Prostate gland (tissue), 2 donors: Measurements from ENCODE around the gene PHF12. TPM values are rescaled to one million over a fixed set of nuclear protein-coding genes. Genes with fewer than 3 reads are reported as not detected.

ENCODE experiments used
- DNase-seq: peaks from one replicate; pipeline ENCODE4 v3.0.0-alpha.2; 2019; ENCODE audit warnings: low spot score
- H3K27ac ChIP-seq, 2 donors: fragments of 200-600 bp; sonication (generic); 2 replicates each; pipeline ENCODE4 v1.5.1; 2017 to 2019
- H3K27me3 ChIP-seq: fragments of 200-600 bp; sonication (generic); replicated peaks from 2 replicates; pipeline ENCODE4 v1.5.1; 2019; ENCODE audit not compliant: insufficient read depth
- H3K36me3 ChIP-seq, 2 donors: fragments of 200-600 bp; sonication (generic); 1 replicate in 1 of 2; 2 replicates in 1 of 2; pipeline versions ENCODE4 v1.5.1 to v1.8.1; 2017 to 2019
- H3K4me1 ChIP-seq: fragments of 200-600 bp; sonication (generic); replicated peaks from 2 replicates; pipeline ENCODE4 v1.5.1; 2019
- H3K4me3 ChIP-seq, 2 donors: fragments of 200-600 bp; sonication (generic); 2 replicates each; pipeline ENCODE4 v1.5.1; 2017 to 2019
- H3K9me3 ChIP-seq: fragments of 200-600 bp; sonication (generic); 2 replicates; pipeline ENCODE4 v1.5.1; 2017
- CTCF ChIP-seq, 4 experiments: fragments of 200-600 bp in 2 of 4; fragments of 450-650 bp in 2 of 4; sonication (generic) in 2 of 4; IDR thresholded peaks; 1 replicate in 3 of 4; 2 replicates in 1 of 4; pipeline ENCODE4 v1.5.1; 2016 to 2019; ENCODE audit warnings: antibody characterized with exemption in 4 of 4, mild to moderate bottlenecking in 2 of 4, moderate library complexity in 2 of 4
- POLR2A ChIP-seq: fragments of 450-650 bp; IDR thresholded peaks from one replicate; pipeline ENCODE4 v1.6.1; 2016; ENCODE audit warnings: antibody characterized with exemption, mild to moderate bottlenecking
- POLR2AphosphoS5 ChIP-seq: sonication (generic); formaldehyde crosslinking; IDR thresholded peaks from one replicate; pipeline ENCODE4 v1.6.1; 2017; ENCODE audit warnings: antibody characterized with exemption
- WGBS: methylation state at CpG from one replicate; pipeline ENCODE4 v1.1.5; 2018; 5-methylcytosine and 5-hydroxymethylcytosine counted together
- intact Hi-C: fragments of 100-400 bp; cut with DNase I; formaldehyde crosslinking; loops from one replicate; pipeline ENCODE4 v1.14.2; 2022
- total RNA-seq, 2 donors: library from RNA; depleted of rRNA; stranded (reverse); fragments of >200 nt; gene quantifications; one replicate each; pipeline ENCODE4 v1.1.0, GENCODE V29; 2016

PHF12 gene
- total RNA-seq, 2 donors from 2014 or later: 74.9 to 112 TPM

GRCh38 chr17:28969706-28970393 is 18.5 kb upstream of the PHF12 start:
- 68% methylated on average over 12 of the region's 12 CpGs for WGBS
- intact Hi-C loops: no loop called here

GRCh38 chr17:28968914-28969295 is 17.6 kb upstream of the PHF12 start:
- H3K36me3 ChIP-seq: no peaks in the 10 kb centered on the region
- no peak overlapping the region for H3K27ac ChIP-seq
- H3K9me3 ChIP-seq: no peaks in the 10 kb centered on the region
- H3K4me3 ChIP-seq: no peak overlapping the region
- no peaks in the 10 kb centered on the region for H3K4me1 ChIP-seq
- no peak for DNase-seq
- WGBS: 63% methylated on average over 2 of the region's 2 CpGs
- TF ChIP-seq POLR2A (no peak), CTCF (IDR thresholded peaks at IDR 0.05) (no peak), POLR2AphosphoS5 (no peak)
- H3K27me3 ChIP-seq: no peaks in the 10 kb centered on the region
- intact Hi-C loops: no loop called here

More at GRCh38 chr17:28969706-28970393, 18.5 kb upstream of the PHF12 start:
- Histone ChIP-seq H3K9me3 (no peaks in the 10 kb centered on the region), H3K27ac (no peak overlapping the region), H3K4me1 (no peaks in the 10 kb centered on the region), H3K4me3 (no peak overlapping the region), H3K36me3 (no peaks in the 10 kb centered on the region), H3K27me3 (no peaks in the 10 kb centered on the region)
- no peak for DNase-seq
- no peak for TF ChIP-seq CTCF (IDR thresholded peaks at IDR 0.05)

- Histone ChIP-seq H3K36me3 (no peaks in the 10 kb centered on the region), H3K4me1 (no peaks in the 10 kb centered on the region), H3K27me3 (no peaks in the 10 kb centered on the region), H3K27ac (no peak overlapping the region), H3K9me3 (no peaks in the 10 kb centered on the region), H3K4me3 (no peak overlapping the region)
- no peak for DNase-seq
- 43% methylated on average over 10 of the region's 10 CpGs for WGBS
- no peak for TF ChIP-seq POLR2A
- TF ChIP-seq POLR2AphosphoS5: no peak
- TF ChIP-seq CTCF (IDR thresholded peaks at IDR 0.05): no peak
- intact Hi-C loops: no loop called here
Measured at GRCh38 chr17:28968231-28968913, 17.1 kb upstream of the PHF12 start.

GRCh38 chr17:28967221-28968135 is 16.2 kb upstream of the PHF12 start:
- DNase-seq: no peak
- no peak for TF ChIP-seq POLR2A
- TF ChIP-seq CTCF (IDR thresholded peaks at IDR 0.05): no peak
- TF ChIP-seq POLR2AphosphoS5: no peak
- H3K27me3 ChIP-seq: no peaks in the 10 kb centered on the region
- H3K36me3 ChIP-seq: no peaks in the 10 kb centered on the region
- no peak overlapping the region for H3K4me3 ChIP-seq
- WGBS: 51% methylated on average over 7 of the region's 7 CpGs
- H3K9me3 ChIP-seq: no peaks in the 10 kb centered on the region
- intact Hi-C loops: loop anchor here (2.0 kb wide), 1 partner anchor 145 kb away; no protein-coding TSS in a partner anchor
- no peaks in the 10 kb centered on the region for H3K4me1 ChIP-seq
- H3K27ac ChIP-seq: no peak overlapping the region
